Measurements from ENCODE around the gene PFKFB3.

- TF ChIP-seq, protein P1, sequence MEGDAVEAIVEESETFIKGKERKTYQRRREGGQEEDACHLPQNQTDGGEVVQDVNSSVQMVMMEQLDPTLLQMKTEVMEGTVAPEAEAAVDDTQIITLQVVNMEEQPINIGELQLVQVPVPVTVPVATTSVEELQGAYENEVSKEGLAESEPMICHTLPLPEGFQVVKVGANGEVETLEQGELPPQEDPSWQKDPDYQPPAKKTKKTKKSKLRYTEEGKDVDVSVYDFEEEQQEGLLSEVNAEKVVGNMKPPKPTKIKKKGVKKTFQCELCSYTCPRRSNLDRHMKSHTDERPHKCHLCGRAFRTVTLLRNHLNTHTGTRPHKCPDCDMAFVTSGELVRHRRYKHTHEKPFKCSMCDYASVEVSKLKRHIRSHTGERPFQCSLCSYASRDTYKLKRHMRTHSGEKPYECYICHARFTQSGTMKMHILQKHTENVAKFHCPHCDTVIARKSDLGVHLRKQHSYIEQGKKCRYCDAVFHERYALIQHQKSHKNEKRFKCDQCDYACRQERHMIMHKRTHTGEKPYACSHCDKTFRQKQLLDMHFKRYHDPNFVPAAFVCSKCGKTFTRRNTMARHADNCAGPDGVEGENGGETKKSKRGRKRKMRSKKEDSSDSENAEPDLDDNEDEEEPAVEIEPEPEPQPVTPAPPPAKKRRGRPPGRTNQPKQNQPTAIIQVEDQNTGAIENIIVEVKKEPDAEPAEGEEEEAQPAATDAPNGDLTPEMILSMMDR (IDR thresholded peaks at IDR 0.05), result no peak
- TF ChIP-seq POLR2A (IDR thresholded peaks at IDR 0.05), result no peak
These were observed 56.4 kb downstream of the PFKFB3 start for GRCh38 chr10:6259153-6259552.
